Stimulated activated naive CD8-positive, alpha-beta T cell treated with anti-CD3 and anti-CD28 coated beads, Interleukin-15, Interleukin-2, amounts not matched to agents 100 ng/mL and 50 ng/mL, for 24 hours (primary cell): ENCODE data around the gene AASDHPPT.

Experiments
- H3K27ac Mint-ChIP-seq: one replicate; pipeline ENCODE4 v1.8.0; 2021; ENCODE audit warnings: mild to moderate bottlenecking, mixed read lengths
- H3K27me3 Mint-ChIP-seq: one replicate; pipeline ENCODE4 v1.8.0; 2021; ENCODE audit warnings: mixed read lengths
- H3K36me3 Mint-ChIP-seq: one replicate; pipeline ENCODE4 v1.8.0; 2021; ENCODE audit warnings: low read depth, mixed read lengths
- H3K4me1 Mint-ChIP-seq: one replicate; pipeline ENCODE4 v1.8.0; 2021; ENCODE audit warnings: low read depth, mixed read lengths
- H3K4me3 Mint-ChIP-seq: one replicate; pipeline ENCODE4 v1.8.0; 2021; ENCODE audit warnings: mild to moderate bottlenecking, mixed read lengths
- H3K9me3 Mint-ChIP-seq: one replicate; pipeline ENCODE4 v1.8.0; 2021; ENCODE audit warnings: mixed read lengths

AASDHPPT gene

GRCh38 chr11:106101819-106102218, 24.4 kb downstream of the AASDHPPT start:
- Mint-ChIP-seq H3K36me3 (peaks cover 22% of the 10 kb centered on the region), H3K9me3 (peaks cover 3% of the 10 kb centered on the region), H3K27me3 (no peaks in the 10 kb centered on the region), H3K4me1 (no peaks in the 10 kb centered on the region), H3K4me3 (no peak overlapping the region), H3K27ac (no peak overlapping the region)

- peaks cover 4% of the 10 kb centered on the region for H3K27me3 Mint-ChIP-seq
- no peak overlapping the region for H3K27ac Mint-ChIP-seq
- H3K36me3 Mint-ChIP-seq = no peaks in the 10 kb centered on the region
- H3K4me3 Mint-ChIP-seq = no peak overlapping the region
- H3K9me3 Mint-ChIP-seq = peaks cover 7% of the 10 kb centered on the region
- H3K4me1 Mint-ChIP-seq = no peaks in the 10 kb centered on the region
Observed at GRCh38 chr11:106105986-106106385, 28.5 kb downstream of the AASDHPPT start.

GRCh38 chr11:106121570-106122320, 44.3 kb downstream of the AASDHPPT start:
- no peak overlapping the region for H3K4me3 Mint-ChIP-seq
- no peaks in the 10 kb centered on the region for H3K4me1 Mint-ChIP-seq
- peaks cover 21% of the 10 kb centered on the region for H3K27me3 Mint-ChIP-seq
- H3K27ac Mint-ChIP-seq = no peak overlapping the region
- H3K9me3 Mint-ChIP-seq = no peaks in the 10 kb centered on the region
- no peaks in the 10 kb centered on the region for H3K36me3 Mint-ChIP-seq

GRCh38 chr11:106127604-106128003, 50.1 kb downstream of the AASDHPPT start:
- no peaks in the 10 kb centered on the region for H3K9me3 Mint-ChIP-seq
- no peak overlapping the region for H3K27ac Mint-ChIP-seq
- peaks cover 38% of the 10 kb centered on the region for H3K27me3 Mint-ChIP-seq
- H3K36me3 Mint-ChIP-seq = no peaks in the 10 kb centered on the region
- H3K4me1 Mint-ChIP-seq = no peaks in the 10 kb centered on the region
- H3K4me3 Mint-ChIP-seq = no peak overlapping the region

GRCh38 chr11:106128740-106129139, 51.3 kb downstream of the AASDHPPT start:
- no peak overlapping the region for H3K27ac Mint-ChIP-seq
- no peak overlapping the region for H3K4me3 Mint-ChIP-seq
- H3K36me3 Mint-ChIP-seq = no peaks in the 10 kb centered on the region
- no peaks in the 10 kb centered on the region for H3K9me3 Mint-ChIP-seq
- peaks cover 40% of the 10 kb centered on the region for H3K27me3 Mint-ChIP-seq
- no peaks in the 10 kb centered on the region for H3K4me1 Mint-ChIP-seq

GRCh38 chr11:106131998-106132397, 54.5 kb downstream of the AASDHPPT start:
- no peak overlapping the region for H3K4me3 Mint-ChIP-seq
- H3K9me3 Mint-ChIP-seq = no peaks in the 10 kb centered on the region
- no peak overlapping the region for H3K27ac Mint-ChIP-seq
- H3K27me3 Mint-ChIP-seq = peaks cover 37% of the 10 kb centered on the region
- H3K36me3 Mint-ChIP-seq = no peaks in the 10 kb centered on the region
- H3K4me1 Mint-ChIP-seq = no peaks in the 10 kb centered on the region

GRCh38 chr11:106132582-106133354, 55.3 kb downstream of the AASDHPPT start:
- Mint-ChIP-seq H3K36me3 (no peaks in the 10 kb centered on the region), H3K9me3 (no peaks in the 10 kb centered on the region), H3K27ac (no peak overlapping the region), H3K4me1 (no peaks in the 10 kb centered on the region), H3K27me3 (peaks cover 31% of the 10 kb centered on the region), H3K4me3 (no peak overlapping the region)

GRCh38 chr11:106133529-106133928, 56.1 kb downstream of the AASDHPPT start:
- Mint-ChIP-seq H3K36me3 (no peaks in the 10 kb centered on the region), H3K4me1 (no peaks in the 10 kb centered on the region), H3K9me3 (no peaks in the 10 kb centered on the region), H3K27me3 (peaks cover 24% of the 10 kb centered on the region), H3K27ac (no peak overlapping the region), H3K4me3 (no peak overlapping the region)

- Mint-ChIP-seq H3K4me3 (no peak overlapping the region), H3K27ac (no peak overlapping the region), H3K36me3 (no peaks in the 10 kb centered on the region), H3K4me1 (no peaks in the 10 kb centered on the region), H3K9me3 (no peaks in the 10 kb centered on the region), H3K27me3 (peaks cover 16% of the 10 kb centered on the region)
Observed at GRCh38 chr11:106137061-106137460, 59.6 kb downstream of the AASDHPPT start.

- Mint-ChIP-seq H3K27ac (no peak overlapping the region), H3K36me3 (no peaks in the 10 kb centered on the region), H3K9me3 (no peaks in the 10 kb centered on the region), H3K4me3 (no peak overlapping the region), H3K4me1 (no peaks in the 10 kb centered on the region), H3K27me3 (peaks cover 11% of the 10 kb centered on the region)
Observed at GRCh38 chr11:106137758-106138157, 60.3 kb downstream of the AASDHPPT start.
